KBM-7 (cell line): ENCODE data around the gene NUMBL.
A peak's percentile ranks its signal among the peaks of the same experiment; 100 is the strongest.

Experiments
- DNase-seq: peaks from one replicate; pipeline ENCODE4 v3.0.0-alpha.2; 2015
- in situ Hi-C: fragments of 300-500 bp; cut with MboI; formaldehyde crosslinking; loops from 2 replicates; pipeline ENCODE4 v1.14.3; 2020; ENCODE audit warnings: low sequenced_read_pairs, low pct_unique_long_range_greater_than_20kb, mixed read lengths

The NUMBL gene

GRCh38 chr19:40693150-40693788 is 2.8 kb upstream of the NUMBL start:
- in situ Hi-C loops = loop anchor here (25.0 kb wide), 1 partner anchor 444 kb away; no protein-coding TSS in a partner anchor
- no peak for DNase-seq

DNA sequence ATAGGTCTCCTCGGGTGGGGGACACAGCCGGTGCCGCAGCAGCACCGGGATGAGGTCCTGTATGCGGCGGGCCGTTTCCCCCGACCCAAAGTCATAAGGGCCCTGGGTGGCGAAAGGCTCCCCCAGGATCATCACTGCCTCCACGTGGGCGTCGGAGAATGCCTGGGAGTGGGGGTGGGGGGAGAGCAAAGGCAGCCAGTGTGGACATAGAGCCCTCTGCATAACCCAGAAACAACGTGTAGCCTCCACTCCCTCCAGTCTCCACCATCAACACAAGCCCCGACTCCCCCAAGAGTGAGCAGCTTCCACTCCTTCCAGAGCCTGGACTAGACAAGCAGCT is 1.7 kb upstream of the NUMBL start:
- DNase-seq = no peak
- in situ Hi-C loops = loop anchor here (25.0 kb wide), 1 partner anchor 445 kb away; no protein-coding TSS in a partner anchor

GRCh38 chr19:40691421-40692211 is 1.2 kb upstream of the NUMBL start:
- in situ Hi-C loops = loop anchor here (25.0 kb wide), 1 partner anchor 446 kb away; no protein-coding TSS in a partner anchor
- no peak for DNase-seq

DNA sequence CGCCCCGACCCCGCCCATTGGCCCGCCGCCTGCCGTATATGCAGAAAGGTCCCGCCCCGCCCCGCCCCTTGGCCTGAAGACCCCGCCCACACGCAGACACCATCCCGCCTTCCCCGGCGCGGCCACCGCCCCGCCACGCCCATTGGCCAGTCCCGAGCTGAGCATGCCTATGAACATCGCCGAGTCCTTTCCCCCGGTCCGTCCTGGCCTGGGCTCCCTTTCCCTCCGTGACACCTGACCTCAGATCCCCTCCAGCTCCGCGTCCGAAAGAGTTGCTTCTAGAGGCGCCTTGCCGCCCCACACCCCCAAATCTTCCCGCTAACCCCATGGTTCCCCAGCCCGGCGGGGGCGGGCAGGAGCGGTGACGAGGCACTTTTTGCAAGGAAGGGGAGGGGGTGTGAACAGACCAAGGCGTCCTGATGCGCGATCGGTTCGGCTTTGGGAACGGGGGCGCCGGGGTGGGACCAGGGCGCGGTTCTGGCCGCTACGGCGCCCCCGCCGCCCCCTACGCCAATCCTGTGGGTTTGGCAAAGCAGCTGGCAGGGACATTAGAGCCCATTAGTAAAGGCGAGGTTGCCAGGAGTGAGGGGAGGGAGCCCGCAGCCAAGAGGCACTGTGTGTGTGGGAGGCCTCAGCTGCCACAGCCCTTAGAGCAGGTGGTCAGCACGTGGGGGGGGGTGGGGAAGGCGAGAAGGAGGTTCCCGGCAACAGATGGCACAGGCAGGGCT is 406 bp upstream of the NUMBL start:
- in situ Hi-C loops = loop anchor here (25.0 kb wide), 1 partner anchor 446 kb away; no protein-coding TSS in a partner anchor
- peak; percentile 83 for DNase-seq

GRCh38 chr19:40689339-40690049 is 957 bp downstream of the NUMBL start:
- in situ Hi-C loops = loop anchor here (25.0 kb wide), 1 partner anchor 448 kb away; no protein-coding TSS in a partner anchor
- peak; percentile 41 for DNase-seq

DNA sequence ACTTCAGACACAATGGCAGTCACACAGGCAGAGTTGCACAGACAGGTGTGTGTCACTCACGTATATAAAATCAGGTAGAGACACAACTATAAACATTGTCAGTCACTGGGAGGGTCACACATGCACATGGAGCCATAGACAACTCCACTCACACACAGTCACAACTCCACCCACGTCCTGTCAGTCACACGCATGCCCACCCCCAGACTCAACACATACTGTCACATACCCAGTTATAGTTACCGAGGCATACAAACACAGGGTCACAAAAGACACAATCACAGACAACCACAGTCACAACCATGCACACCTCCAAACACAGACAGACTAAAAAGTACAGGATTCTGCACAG is 1.5 kb downstream of the NUMBL start:
- in situ Hi-C loops = loop anchor here (25.0 kb wide), 1 partner anchor 448 kb away; no protein-coding TSS in a partner anchor
- no peak for DNase-seq

DNA sequence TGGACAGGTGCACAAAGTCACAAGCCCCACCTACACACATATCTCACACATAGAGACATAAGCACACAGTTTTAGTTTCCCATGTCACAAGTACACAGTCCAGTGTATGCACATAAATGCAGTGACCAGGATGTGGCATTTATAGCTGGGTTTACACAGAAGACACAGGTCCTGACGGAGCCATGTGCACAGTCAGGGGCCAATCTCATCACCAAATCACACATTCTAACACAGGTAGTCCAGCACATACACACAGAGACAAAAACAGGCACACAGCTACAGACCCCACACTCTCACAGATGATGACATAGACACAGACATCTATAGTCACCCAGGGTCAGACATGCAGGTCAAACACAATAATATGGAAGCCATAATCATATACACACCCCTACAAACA is 2.1 kb downstream of the NUMBL start:
- in situ Hi-C loops = loop anchor here (25.0 kb wide), 1 partner anchor 449 kb away; no protein-coding TSS in a partner anchor
- no peak for DNase-seq

- in situ Hi-C loops = loop anchor here (25.0 kb wide), 1 partner anchor 450 kb away; no protein-coding TSS in a partner anchor
Observed at GRCh38 chr19:40687525-40688016, 2.9 kb downstream of the NUMBL start.

DNA sequence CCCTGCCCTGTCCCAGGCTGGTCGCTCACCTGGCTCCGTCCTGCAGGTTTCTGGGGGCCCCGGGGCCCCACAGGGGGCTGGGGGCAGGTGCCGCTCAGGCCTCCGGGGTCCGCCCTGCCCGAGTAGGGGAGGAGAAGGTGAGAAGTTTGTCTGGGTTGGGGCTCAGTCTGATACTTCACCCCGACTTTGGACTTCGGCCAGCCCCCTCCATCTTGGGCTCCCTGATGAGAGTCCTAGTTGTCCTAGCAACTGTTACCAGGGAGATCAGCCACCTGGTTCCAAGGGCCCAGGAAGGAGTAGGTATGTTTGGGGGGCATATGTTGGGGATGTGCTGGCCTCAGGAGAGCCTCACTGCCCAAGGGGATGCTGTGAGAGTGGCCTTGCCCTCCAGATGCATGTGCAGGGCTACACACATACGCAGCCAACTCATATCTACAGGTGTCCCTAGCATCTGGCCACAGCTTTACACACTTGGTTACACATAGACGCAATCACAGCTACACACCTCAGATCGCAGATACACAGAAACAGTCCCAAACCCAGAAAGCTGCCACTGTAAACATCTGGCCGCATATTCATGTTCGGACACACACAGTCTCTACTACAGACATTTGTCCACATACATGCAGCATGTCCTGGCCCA is 3.4 kb downstream of the NUMBL start:
- in situ Hi-C loops = loop anchor here (25.0 kb wide), 1 partner anchor 450 kb away; no protein-coding TSS in a partner anchor
- no peak for DNase-seq

More at GRCh38 chr19:40687525-40688016, 2.9 kb downstream of the NUMBL start:
- DNase-seq = no peak

DNA sequence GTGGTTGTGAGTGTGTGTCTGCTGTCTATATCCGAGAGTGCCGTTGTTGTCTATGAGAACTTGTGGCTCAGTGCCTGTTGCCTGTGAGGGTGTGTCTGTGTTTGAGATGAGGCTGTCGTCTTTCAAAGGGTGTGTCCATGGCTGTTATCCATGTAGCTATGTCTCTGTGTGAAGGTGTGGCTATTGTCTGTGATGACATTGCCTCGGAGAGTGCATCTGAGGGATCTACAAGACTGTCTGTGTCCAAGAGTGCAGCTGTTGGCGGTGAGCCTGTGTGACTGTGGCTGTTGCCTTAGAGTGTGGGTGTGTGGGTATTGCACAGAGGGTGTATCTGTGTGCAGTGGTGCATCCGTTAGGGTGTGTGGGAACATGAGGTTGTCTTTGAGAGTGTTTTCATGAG is 4.9 kb downstream of the NUMBL start:
- DNase-seq = no peak
- in situ Hi-C loops = loop anchor here (25.0 kb wide), 1 partner anchor 452 kb away; no protein-coding TSS in a partner anchor

GRCh38 chr19:40685016-40685526 is 5.4 kb downstream of the NUMBL start:
- in situ Hi-C loops = loop anchor here (25.0 kb wide), 1 partner anchor 452 kb away; no protein-coding TSS in a partner anchor
- no peak for DNase-seq

DNA sequence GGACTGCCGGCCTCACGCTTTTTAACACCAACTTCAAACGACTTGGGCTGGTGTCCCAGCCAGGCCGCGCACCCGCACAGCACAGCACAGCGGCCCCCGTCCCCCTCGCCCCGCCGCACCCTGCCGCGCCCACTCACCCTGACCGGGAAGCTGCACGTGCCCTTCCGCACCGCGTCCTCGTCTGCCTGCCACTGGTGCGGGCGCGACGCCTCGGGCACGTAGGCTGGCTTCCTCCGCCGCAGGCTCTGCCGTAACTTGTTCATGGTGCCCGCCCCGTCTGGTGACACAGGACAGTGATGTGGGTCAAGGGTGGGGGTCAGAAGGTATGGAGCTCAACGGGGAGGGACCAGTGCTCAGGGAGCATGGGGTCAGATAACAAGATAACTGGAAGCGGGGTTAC is 6.2 kb downstream of the NUMBL start:
- no peak for DNase-seq
- in situ Hi-C loops = loop anchor here (25.0 kb wide), 1 partner anchor 453 kb away; no protein-coding TSS in a partner anchor

- no peak for DNase-seq
- in situ Hi-C loops = loop anchor here (25.0 kb wide), 1 partner anchor 454 kb away; no protein-coding TSS in a partner anchor
Observed at GRCh38 chr19:40683437-40683836, 7.0 kb downstream of the NUMBL start.

DNA sequence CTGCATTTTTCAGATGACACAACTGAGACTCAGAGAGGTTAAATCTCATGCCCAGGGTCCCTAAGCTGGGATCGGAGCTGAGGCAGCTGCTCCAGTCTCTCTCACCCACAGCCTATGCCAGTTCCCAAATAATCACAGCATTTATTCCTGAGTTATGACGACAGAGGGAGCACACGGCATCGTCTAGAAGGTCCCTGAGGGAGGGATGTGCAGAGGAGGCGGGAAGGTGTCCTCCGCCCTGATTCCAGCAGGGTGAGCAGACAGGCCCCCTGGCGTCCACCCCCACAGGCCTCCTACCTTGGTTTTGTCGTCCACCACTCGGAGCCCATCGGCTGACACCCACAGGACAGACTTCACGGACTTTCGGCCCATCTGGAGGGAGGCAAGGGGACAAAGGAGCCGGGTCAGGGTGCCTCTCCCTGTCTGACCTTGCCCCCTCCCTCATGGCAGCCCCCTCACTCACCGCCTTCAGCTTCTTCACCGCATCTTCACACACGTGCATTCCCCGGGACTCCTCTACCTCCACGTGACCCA is 8.0 kb downstream of the NUMBL start:
- in situ Hi-C loops = loop anchor here (25.0 kb wide), 1 partner anchor 455 kb away; no protein-coding TSS in a partner anchor
- DNase-seq = no peak

DNA sequence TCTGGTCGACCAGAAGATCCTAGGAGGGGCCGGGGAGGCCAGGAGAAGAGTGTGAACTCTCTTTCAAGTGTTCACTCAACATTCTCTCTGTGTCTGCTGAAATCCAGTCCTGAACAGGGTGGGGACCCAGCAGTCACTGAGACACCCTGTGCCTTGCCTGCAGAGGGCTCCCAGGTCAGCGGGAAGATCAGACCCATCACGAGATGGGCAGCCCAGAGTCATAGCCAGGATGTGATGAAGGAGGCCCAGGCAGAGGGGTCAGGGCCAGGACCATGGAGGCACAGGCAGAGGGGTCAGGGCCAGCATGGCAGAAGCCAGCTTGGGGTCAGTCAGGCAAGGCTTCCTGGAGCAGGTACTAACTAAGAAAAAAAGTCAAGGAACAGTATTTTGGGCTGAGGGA is 9.4 kb downstream of the NUMBL start:
- no peak for DNase-seq
- in situ Hi-C loops = loop anchor here (25.0 kb wide), 1 partner anchor 456 kb away; no protein-coding TSS in a partner anchor

DNA sequence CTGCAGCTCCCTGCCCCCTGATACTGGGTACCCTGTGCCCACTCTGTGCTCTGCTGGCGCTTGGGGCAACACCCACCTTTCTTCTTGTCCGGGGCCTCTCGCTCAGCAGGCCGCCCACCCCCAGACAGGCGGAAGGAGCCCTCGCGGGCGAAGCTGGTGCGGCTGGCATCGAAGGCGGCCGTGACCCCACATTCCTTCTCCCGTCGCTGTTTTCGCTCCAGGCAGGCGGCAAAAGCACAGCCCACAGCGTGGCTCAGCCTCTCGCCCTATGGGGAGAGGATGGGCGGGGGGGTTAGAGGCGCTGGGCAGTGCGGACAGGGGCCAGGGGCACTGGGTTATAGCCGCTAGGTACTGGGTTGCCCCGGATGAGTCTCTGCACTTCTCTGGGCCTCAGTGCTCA is 13.3 kb downstream of the NUMBL start:
- DNase-seq = no peak
- in situ Hi-C loops = loop anchor here (25.0 kb wide), 1 partner anchor 460 kb away; no protein-coding TSS in a partner anchor

- in situ Hi-C loops = loop anchor here (25.0 kb wide), 1 partner anchor 238 kb away; no protein-coding TSS in a partner anchor
- DNase-seq = no peak
Observed at GRCh38 chr19:40674291-40674690, 16.2 kb downstream of the NUMBL start.
